ENCODE results near the gene NFYB.

- TF ChIP-seq CTCF (IDR thresholded peaks at IDR 0.05) (no peak), POLR2A (IDR thresholded peaks at IDR 0.05) (no peak)
These were observed 22.4 kb downstream of the NFYB start for GRCh38 chr12:104115587-104115975.

Measured in right lobe of liver (tissue), 4 donors.